GM21717 (cell line): Measurements from ENCODE around the gene MFRP.
A peak's percentile ranks its signal among the peaks of the same experiment; 100 is the strongest.

Experiments used
- ATAC-seq: cut with Tn5 transposase; IDR thresholded peaks from one replicate; pipeline ENCODE4 v1.9.1; 2021; ENCODE audit warnings: mild to moderate bottlenecking, moderate library complexity; ENCODE audit not compliant: unreplicated experiment

The MFRP gene

DNA sequence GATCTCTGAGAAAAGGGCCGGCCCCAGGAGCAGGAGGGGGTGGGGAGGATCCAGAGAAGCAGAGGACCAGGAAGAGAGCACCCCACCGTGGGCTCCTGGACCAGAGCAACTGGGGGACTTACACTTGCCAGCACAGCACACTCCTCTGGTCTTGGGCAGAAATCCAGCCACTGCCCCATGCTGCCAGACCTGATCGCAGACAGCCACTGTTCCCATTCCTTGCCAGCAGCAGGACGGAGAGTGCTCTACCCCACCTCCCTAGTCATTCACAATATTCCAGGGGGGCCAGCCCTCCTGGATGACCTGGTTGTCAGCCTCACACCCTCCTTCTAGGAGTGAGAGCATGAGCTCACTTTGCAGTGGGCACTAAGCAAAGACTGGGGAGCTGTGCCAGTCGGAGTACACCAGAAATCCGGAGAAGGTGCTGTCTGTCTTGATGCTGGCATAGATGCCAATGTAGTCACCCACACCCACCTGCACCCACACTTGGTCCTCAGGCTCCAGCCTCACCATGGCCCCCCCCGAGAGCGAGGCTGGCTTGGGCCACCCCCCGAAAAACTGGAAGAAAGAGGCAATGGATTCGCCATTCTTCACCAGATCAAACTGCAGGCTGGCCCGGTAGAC is 7.4 kb downstream of the MFRP start:
- ATAC-seq: no peak

DNA sequence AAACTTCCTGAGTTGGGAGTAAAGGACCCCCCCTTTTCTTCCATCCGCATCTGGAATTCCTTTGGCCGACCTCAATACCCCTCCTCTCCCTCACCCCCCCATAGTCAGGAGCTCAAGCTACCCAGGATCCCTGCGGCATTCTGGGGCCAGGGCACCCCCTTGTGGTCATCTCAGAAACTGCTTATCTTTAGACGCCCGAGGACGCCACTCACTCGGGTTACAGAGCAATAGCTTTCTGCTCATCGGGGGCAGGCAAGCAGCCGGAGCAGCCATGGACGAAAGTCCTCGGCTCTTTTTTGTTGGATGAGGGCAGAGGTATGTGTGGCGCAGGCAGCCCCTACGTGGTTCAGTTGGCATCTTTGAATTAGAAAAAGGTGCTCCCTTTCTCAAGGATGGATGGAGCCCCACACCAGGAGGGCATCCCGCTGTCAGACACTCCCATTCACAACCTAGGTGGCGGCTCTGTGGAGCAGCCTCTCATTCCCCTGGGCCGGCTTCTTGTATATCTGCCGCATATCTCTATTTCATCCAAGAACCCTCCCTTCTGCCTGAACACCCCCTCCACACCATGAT is 8.1 kb downstream of the MFRP start:
- no peak for ATAC-seq

DNA sequence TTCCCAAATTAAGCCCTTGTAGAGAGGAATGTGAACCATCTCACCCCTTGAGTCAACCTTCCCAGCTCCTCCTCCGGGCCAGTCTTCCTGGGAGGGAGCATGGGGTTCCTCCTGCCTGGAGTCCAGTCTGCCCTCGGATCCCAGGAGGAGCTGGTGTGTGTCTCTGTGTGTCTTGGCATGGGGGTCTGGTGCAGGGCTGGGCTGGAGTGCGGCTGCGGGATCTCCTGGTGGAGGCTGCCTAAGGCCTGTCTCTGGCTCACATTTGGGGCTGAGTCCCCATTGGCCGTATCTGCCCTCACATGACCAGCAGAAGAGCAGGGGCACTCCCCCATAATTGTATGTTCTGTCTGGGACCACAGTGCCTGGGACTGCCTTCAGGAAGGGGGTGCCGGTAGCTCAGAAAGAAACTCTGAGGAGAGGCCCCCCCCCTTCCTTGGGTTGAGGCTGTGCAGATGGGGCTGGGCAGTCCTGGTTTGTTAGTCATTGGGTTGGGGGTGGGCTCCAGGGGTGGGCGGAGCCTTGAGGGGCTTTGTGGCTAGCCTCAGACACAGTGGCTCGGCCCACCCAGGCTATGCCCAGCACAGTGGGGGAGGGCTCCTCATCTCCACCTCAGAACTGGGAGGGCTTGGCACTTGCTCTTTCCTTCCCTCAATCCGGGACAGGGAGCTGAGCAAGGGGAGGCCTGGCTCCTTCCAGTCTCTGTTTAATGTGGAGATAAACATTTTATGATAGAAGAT is 8.8 kb downstream of the MFRP start:
- no peak for ATAC-seq

DNA sequence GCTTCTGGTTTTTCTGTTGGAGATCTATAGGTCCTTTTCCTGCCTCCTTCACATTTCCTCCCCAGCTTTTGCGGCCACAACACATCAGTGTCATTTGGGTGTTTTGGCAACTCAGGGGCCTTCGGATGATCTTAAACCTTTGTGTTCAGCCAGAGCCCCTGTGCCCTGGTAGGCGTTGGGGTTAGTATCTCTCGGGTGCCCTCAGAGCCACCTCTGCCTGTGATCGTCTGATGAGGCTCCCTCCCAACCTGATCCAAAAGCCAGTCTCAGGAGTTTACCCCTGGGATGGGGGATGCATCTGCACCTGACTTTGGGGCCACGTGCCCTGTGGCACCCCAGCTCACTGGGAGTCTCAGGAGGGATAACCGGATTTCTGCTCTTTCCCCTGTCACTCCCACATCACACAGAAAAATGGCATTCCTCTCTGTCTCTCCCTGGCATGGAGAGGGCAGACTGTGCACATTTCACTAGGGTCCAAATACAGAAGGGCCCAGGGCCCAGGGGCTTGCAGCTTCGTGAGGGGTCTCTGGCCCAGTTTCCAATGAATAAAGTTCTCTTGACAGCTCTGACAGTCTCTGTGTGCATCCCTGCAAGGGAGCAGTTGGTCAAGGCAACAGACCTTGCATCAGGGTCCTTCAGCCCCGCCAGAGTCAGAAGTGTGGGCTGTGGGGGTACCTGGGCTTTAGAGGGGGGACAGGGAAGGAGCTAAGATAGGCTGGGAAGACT is 9.6 kb downstream of the MFRP start:
- no peak for ATAC-seq

DNA sequence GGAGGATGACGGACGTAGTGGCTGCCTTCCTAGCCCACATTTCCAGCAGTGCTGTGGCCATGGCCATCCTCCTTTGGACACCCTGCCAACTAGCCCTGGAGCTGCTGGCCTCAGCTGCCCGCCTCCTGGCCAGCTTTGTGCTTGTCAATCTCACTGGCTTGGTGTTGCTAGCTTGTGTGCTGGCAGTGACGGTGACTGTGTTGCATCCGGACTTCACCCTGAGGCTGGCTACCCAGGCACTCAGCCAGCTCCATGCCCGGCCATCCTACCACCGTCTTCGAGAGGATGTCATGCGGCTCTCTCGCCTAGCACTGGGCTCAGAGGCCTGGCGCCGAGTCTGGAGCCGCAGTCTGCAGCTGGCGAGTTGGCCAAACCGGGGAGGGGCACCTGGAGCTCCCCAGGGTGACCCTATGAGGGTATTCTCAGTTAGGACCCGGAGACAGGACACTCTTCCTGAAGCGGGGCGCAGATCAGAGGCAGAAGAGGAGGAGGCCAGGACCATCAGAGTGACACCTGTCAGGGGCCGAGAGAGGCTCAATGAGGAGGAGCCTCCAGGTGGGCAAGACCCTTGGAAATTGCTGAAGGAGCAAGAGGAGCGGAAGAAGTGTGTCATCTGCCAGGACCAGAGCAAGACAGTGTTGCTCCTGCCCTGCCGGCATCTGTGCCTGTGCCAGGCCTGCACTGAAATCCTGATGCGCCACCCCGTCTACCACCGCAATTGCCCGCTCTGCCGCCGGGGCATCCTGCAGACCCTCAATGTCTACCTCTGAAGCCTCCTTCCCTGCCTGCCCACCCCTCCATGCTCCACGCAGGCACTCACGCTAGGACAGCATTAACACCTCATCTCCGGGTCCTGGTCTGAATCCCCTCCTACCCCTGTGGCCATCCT is 10.6 kb downstream of the MFRP start:
- no peak for ATAC-seq

DNA sequence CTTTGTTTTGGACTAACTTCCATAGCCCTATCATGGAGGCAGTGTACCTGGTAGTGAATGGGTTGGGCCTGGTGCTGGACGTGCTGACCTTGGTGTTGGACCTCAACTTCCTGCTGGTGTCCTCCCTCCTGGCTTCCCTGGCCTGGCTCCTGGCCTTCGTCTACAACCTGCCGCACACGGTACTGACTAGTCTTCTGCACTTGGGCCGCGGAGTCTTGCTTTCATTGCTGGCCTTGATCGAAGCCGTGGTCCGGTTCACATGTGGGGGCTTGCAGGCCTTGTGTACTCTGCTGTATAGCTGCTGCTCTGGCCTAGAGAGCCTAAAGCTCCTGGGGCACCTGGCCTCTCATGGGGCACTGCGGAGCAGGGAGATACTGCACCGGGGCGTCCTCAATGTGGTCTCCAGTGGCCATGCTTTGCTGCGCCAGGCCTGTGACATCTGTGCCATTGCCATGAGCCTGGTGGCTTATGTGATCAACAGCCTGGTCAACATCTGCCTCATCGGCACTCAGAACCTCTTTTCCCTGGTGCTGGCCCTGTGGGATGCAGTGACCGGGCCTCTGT is 11.3 kb downstream of the MFRP start:
- no peak for ATAC-seq

DNA sequence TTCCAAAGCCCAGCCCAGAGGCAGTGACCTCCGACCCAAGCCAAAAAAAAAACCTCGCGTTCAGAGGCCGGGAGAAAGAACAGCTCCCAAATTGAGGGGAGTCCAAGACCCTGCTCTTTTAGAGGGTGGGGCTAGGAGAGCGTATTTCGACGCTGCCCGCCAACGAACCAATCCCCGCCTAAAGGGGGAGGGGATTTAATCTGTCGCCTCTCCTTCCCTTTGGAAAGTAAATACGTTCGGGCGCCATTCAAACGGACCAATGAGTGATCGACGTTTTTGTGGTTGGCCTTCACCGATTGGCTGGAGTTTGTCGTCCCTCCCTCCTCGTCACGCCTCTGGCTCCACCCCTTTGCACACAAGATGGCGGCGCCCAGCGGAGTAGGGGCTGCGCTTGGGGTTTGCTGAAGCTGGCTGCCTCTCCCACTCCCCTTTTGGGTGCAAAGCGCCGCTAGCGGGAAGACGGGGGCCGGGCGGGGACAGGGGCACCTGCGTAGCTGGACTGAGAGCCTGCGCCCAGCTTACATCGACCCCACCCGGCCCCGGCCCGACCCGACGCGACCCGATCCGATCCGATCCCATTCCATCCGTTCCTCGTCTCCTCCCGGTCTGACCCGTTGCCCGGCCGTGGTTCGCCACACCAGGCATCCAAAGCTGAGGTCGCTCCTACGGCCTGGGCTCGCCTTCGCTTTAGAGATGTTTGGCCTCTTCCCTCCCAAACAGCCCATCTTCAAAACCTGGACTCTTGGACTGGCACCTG is 12.2 kb downstream of the MFRP start, which contains the start of gene RNF26:
Gene RNF26, plus strand, starts transcription at position 354 of the 757 bp plus-strand sequence. CDS start 596 bp downstream, outside the sequence.
- peak; percentile 91 for ATAC-seq

DNA sequence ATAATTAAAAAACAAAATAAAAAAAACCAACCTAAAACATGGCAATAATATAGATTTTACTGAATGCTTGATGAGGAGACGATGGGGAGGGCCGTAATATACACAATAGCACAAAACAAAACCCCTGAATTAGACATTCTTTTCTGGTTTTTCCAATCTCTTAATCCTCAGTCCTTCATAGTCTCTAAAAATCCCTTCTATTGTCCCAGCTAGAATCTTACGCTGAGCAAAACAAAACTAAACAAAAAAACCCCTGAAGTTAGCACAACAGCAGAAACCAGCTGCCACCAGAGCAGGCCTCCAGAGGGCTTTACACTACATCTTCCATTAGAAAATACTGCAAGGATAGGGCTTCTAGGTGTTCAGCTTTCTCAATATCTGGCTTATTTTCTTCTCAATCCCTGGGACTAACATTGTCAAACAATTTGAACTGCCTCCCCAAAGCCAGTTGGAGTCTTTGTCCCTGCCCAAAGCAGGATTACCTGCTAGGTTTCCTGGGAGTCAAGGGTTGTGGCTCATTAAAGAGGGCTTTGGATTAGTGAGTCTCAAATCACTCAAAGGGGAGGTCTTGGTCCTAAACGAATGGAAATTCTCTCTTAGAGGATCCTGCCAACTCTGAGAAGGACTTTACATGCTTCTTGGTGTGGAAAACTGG is 14.3 kb downstream of the MFRP start:
- no peak for ATAC-seq

DNA sequence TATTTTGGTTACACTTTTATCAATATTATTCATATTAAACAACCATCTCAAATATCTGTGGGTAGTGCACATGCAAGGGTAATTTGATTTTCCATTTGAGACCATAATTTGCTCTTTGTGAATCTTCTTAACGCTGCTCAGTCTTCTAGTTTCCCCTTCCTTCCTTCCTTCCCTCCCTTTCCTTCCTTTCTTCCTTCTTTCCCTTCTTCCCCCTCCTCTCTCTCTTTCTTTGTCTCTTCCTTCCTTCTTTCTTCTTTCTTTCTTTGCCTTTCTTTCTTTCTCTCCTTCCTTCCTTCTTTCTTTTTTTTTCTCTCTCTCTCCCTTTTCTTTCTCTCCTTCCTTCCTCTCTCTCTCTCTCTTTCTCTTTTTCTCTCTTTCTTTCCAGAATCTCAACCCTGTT is 16.3 kb downstream of the MFRP start:
- no peak for ATAC-seq

DNA sequence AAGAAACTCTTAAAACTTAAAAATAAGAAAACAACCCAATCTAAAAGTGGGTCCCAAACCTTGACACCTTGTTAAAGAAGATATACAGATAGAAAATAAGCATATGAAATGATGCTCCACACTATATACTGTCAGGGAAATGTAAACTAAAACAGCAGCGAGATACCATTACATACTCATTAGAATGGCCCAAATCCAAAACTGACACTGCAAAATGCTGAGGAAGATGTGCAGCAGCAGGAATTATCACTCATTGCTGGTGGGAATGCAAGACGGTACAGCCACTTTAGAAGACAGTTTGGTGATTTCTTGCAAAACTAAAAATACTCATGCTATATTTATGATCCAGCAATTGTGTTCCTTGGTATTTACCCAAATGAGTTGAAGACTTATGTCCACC is 17.2 kb downstream of the MFRP start:
- ATAC-seq: no peak

DNA sequence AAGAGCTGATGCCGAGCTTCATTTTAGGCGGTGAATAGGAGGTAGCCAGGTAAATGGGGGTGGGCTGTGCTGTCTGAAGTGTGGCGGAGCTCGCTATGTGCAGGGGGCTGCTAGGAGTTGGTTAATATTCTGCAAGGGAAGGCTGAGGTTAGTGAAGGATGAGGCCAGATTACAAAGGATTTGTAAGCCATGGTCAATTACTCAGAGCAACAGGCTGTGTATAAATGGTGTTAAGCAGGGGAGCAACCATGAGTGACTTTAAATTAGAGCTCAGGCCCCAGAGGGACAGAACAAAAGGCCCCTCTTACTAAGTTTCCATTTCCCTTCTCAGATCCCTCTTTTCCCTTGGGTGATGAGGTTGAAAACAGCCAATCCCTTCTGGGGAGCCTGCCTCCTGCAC is 22.3 kb downstream of the MFRP start:
- no peak for ATAC-seq

DNA sequence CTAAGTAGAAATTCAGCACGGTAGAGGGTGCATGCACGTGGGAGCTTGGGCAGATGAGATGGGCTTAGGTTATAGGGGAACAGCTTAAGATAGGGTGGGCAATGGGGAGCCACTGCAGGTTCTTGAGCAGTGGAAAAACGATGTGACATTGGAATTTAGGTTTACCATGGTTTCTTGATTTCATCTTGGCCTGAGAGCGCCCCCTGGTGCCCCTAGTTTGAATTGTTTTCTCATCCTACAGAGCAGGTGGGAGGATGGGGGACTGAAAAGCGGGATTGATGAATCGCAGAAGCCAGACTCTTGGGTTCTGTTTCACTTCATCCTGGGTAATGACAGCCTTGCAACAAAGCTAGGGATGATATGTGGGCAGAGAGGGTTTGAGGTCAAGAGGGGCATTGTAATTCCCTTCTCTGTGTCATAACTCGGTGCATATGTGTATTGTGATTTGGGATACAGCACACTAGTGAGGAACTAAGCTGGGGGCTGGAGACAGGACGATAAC is 22.9 kb downstream of the MFRP start:
- no peak for ATAC-seq

DNA sequence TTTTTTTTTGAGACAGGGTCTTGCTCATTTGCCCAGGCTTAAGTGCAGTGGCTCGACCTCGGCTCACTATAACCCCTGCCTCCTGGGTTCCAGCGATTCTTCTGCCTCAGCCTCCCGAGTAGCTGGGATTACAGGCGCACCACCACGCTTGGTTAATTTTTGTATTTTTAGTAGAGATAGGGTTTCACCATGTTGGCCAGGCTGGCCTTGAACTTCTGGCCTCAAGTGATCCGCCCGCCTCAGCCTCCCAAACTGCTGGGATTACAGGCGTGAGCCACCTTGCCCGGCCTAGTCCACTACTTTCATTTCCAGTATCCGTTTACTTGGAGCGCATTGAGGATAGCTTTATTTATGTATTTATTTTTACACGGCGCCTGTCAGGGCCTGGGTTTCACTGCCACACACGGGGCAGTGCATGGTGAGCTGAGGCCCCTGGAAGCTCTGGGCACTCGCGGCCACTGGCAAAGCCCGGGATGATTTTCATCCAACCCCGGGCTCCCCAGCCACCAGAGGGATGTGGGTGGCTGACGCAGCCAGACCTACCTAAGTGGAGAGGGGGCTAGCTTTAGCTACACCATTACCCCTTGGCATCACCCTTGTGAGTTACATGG is 23.5 kb downstream of the MFRP start:
- ATAC-seq: no peak

DNA sequence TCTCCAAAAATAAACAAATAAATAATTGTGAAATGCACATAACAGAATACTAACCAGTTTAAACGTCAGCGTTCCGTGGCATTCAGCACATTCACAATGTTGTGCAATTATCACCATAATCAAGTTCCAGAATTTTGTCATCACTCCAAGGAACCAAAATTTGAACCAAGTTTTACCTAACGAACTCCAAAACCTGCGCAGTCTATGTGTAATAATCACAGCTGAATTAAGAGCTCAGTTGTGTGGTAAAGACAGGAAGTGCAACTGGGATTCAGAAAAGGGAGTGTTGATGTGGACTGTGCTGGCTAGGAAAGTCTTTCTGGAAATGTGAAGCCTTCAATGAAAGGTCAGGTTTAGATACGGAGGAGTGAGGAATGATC is 24.2 kb downstream of the MFRP start:
- ATAC-seq: no peak

DNA sequence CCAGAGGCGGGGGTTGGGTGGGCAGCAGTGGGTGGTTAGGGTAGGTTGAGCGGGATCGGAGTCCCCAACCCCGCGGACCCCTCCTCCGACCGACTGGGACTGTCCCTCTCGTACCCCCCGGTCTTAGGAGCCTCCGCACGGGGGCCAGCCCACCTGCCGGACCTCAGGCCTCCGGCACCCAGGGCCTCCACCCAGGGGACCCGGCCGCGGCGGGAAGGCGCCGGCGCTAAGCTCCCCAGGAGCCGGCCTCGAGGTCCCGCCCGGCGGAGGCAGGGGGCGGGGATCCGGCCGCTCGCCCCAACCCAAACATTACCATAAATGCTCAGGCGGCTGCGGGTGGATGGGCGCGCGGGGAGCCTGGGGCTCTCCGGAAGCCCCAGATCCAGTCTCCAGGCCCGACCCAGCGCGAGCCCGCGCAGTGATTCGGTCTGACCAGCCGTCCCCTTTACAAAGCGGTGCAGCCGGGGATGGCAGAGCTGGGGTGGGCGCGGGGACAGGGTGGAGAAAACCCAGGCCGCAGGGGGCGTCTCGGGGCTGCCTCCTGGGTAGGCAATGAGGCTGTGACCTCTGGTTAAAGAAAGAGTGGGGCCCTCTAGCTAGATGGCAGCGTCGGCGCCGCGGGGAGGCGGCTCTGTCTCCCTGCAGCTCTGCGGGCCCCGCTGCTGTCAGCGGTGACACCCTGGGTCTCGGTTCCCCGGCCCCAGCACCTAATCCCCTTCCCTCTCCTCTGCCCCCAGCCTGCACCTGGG is 25.6 kb downstream of the MFRP start:
- peak; percentile 58 for ATAC-seq

DNA sequence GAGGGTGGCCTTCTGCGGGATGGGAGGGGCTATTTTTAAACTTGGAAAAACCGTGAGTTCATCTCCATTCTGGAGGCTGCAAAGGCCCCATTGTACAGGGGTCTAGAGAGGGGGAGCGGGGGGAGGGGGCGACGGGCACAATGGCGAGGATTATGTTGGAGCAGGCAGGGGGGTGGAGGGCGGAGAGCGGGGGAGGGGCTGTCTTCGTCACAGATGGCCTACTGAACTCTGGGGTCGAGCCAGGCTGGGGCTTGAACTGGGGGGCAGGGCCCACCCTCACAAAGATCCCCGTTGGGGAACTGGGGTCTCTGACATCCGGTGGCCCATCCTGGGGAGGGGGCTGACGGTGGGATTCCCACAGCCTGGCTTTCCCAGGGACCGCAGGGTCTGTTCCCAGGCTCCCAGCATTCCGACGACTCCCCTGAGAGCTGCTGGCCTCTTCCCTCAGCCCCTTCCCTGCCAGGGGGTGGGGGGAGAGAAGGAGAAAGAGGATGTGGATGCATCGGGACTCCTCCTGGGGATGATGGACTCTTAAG is 26.2 kb downstream of the MFRP start:
- ATAC-seq: no peak

DNA sequence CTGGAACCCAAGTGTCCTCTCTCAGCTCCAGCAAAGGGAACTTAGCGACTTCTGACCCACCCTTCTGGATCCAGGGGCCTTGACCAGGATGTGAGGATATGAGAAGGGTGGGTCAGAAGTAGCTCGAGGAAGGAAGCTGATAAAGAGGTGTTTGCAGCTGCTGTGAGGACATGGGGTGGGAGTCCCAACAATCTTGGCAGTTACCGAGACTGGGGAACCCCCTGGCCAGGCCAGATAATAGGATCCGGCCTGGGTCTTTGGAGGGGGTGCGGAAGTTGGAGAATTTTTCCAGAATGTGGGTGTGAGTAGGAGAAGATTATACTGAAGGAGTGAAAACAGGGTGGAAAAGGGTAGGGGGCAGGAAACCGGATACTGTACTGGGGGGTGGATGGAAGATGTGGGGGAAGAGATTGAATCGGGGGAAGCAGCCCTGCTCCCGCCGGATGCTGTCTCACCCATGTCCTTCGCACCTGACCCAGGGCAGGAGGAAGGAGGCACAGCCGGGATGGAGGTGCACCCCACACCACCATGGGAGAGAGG is 26.7 kb downstream of the MFRP start:
- ATAC-seq: no peak
